IMR-90 (cell line): Measurements from ENCODE around the gene IZUMO4. TPM values are rescaled to one million over a fixed set of nuclear protein-coding genes. Genes with fewer than 3 reads are reported as not detected.
"Not testable (repeated sequence)": the region's sequence is repeated elsewhere in the genome, so short reads cannot be mapped to it uniquely, and the experiment has no call there.

Experiments
- ATAC-seq: fragments of 200-7000 bp; cut with Tn5 transposase; 2 replicates; pipeline ENCODE4 v1.9.1; 2020; ENCODE audit warnings: low read depth, mild to moderate bottlenecking, moderate library complexity
- BruUV-seq: library from RNA; stranded (reverse); fragments of 400-500 nt; replicated peaks from 2 replicates; lab custom pipeline; 2021; lab: Mats Ljungman, UMichigan
- CTCF ChIA-PET: fragments of 300-600 bp; formaldehyde crosslinking; extraction: SDS; loops from one replicate; lab custom pipeline; 2021; ENCODE audit warnings: antibody characterized with exemption; lab: Yijun Ruan, JAX
- POLR2A ChIA-PET: fragments of 300-600 bp; sonication (Branson Sonifier 250); formaldehyde crosslinking; loops from one replicate; lab custom pipeline; 2022; ENCODE audit warnings: antibody characterized with exemption; ENCODE audit not compliant: unreplicated experiment; lab: Charles Lee
- DNase-seq: peaks from one replicate; pipeline ENCODE4 v3.0.0; 2013
- H2AFZ ChIP-seq: replicated peaks from 2 replicates; pipeline ENCODE3; 2013; ENCODE audit warnings: low read length, mild to moderate bottlenecking; ENCODE audit not compliant: poor library complexity
- H2AK5ac ChIP-seq: 2 replicates; pipeline ENCODE4 v1.6.1; 2013; ENCODE audit warnings: low read depth, low read length, inconsistent platforms
- H2AK9ac ChIP-seq: replicated peaks from 2 replicates; pipeline ENCODE3; 2013; ENCODE audit warnings: mild to moderate bottlenecking, low read depth, low read length, moderate library complexity; ENCODE audit not compliant: poor library complexity
- H2BK120ac ChIP-seq: 2 replicates; pipeline ENCODE4 v1.6.1; 2013; ENCODE audit warnings: low read depth, low read length, inconsistent platforms
- H2BK15ac ChIP-seq: 3 replicates; pipeline ENCODE4 v1.6.1; 2013; ENCODE audit warnings: low read depth, low read length, inconsistent platforms
- H2BK20ac ChIP-seq: 2 replicates; pipeline ENCODE4 v1.6.1; 2013; ENCODE audit warnings: low read depth, mild to moderate bottlenecking, inconsistent platforms, low read length, moderate library complexity
- H2BK5ac ChIP-seq: 2 replicates; pipeline ENCODE4 v1.6.1; 2013; ENCODE audit warnings: mild to moderate bottlenecking, low read depth, low read length, inconsistent platforms; ENCODE audit not compliant: poor library complexity, severe bottlenecking
- H3K14ac ChIP-seq: replicated peaks from 2 replicates; pipeline ENCODE4 v1.6.1; 2013; ENCODE audit warnings: low read depth, low read length, inconsistent platforms
- H3K18ac ChIP-seq: 2 replicates; pipeline ENCODE4 v1.6.1; 2013; ENCODE audit warnings: low read depth, low read length, control low read depth
- H3K23ac ChIP-seq: 2 replicates; pipeline ENCODE4 v1.6.1; 2013; ENCODE audit warnings: low read depth, low read length, inconsistent platforms
- H3K27ac ChIP-seq: 2 replicates; pipeline ENCODE4 v1.5.1; 2013; ENCODE audit warnings: mild to moderate bottlenecking, control low read depth, low read length; ENCODE audit not compliant: insufficient read depth
- H3K27me3 ChIP-seq: 2 replicates; pipeline ENCODE4 v1.6.1; 2013; ENCODE audit warnings: low read length; ENCODE audit not compliant: control insufficient read depth, insufficient read depth
- H3K36me3 ChIP-seq: 2 replicates; pipeline ENCODE4 v1.6.1; 2013; ENCODE audit warnings: low read length, mixed read lengths; ENCODE audit not compliant: control insufficient read depth, insufficient read depth
- H3K4ac ChIP-seq: 2 replicates; pipeline ENCODE4 v1.6.1; 2013; ENCODE audit warnings: low read depth, low read length, inconsistent platforms
- H3K4me1 ChIP-seq: 2 replicates; pipeline ENCODE4 v1.6.1; 2013; ENCODE audit warnings: low read length, mixed read lengths; ENCODE audit not compliant: control insufficient read depth, insufficient read depth
- H3K4me2 ChIP-seq: 2 replicates; pipeline ENCODE4 v1.6.1; 2013; ENCODE audit warnings: low read depth, mild to moderate bottlenecking, control low read depth, low read length, moderate library complexity
- H3K4me3 ChIP-seq: 2 replicates; pipeline ENCODE4 v1.5.1; 2013; ENCODE audit warnings: low read depth, mild to moderate bottlenecking, control low read depth, low read length, moderate library complexity; ENCODE audit not compliant: insufficient read depth
- H3K56ac ChIP-seq: 2 replicates; pipeline ENCODE4 v1.6.1; 2013; ENCODE audit warnings: low read length, inconsistent platforms; ENCODE audit not compliant: insufficient read depth; ENCODE audit errors: extremely low read depth
- H3K79me1 ChIP-seq, 2 experiments: 2 replicates each; pipeline ENCODE4 v1.6.1; 2013; ENCODE audit warnings: low read length in 2 of 2, inconsistent platforms in 1 of 2, low read depth in 1 of 2
- H3K9ac ChIP-seq: 2 replicates; pipeline ENCODE4 v1.6.1; 2013; ENCODE audit warnings: low read depth, low read length, control low read depth
- H3K9me1 ChIP-seq: 2 replicates; pipeline ENCODE4 v1.6.1; 2013; ENCODE audit warnings: low read length, inconsistent platforms; ENCODE audit not compliant: insufficient read depth
- H3K9me3 ChIP-seq: 2 replicates; pipeline ENCODE4 v1.6.1; 2013; ENCODE audit warnings: low read length; ENCODE audit not compliant: control insufficient read depth, insufficient read depth
- H4K20me1 ChIP-seq: 2 replicates; pipeline ENCODE4 v1.6.1; 2013; ENCODE audit warnings: low read length, inconsistent platforms; ENCODE audit not compliant: insufficient read depth
- H4K5ac ChIP-seq: 2 replicates; pipeline ENCODE4 v1.6.1; 2013; ENCODE audit warnings: mild to moderate bottlenecking, low read depth, low read length, control low read depth
- H4K8ac ChIP-seq, 2 experiments: 2 replicates each; pipeline ENCODE4 v1.6.1; 2013; ENCODE audit warnings: low read depth in 2 of 2, low read length in 2 of 2, control low read depth in 1 of 2, inconsistent platforms in 1 of 2
- H4K91ac ChIP-seq: 2 replicates; pipeline ENCODE4 v1.6.1; 2013; ENCODE audit warnings: low read depth, low read length, inconsistent platforms; ENCODE audit not compliant: insufficient read depth
- CHD1 ChIP-seq: IDR thresholded peaks from 2 replicates; pipeline ENCODE4 v1.6.1; 2012; ENCODE audit warnings: low read depth, low read length, improper control_type of control experiment
- WGBS, 2 experiments: methylation state at CpG; one replicate each; pipeline versions ENCODE4 v1.1.5 to v1.1.7; 2013; ENCODE audit warnings: missing lambda C conversion rate in 2 of 2; ENCODE audit not compliant: insufficient read length in 1 of 2; ENCODE audit errors: extremely low coverage in 2 of 2; 5-methylcytosine and 5-hydroxymethylcytosine counted together
- dilution Hi-C: fragments of 300-500 bp; cut with HindIII; formaldehyde crosslinking; loops from one replicate; pipeline ENCODE4 v1.14.3; 2018; ENCODE audit warnings: low sequenced_read_pairs; ENCODE audit not compliant: unreplicated experiment
- in situ Hi-C: fragments of 300-500 bp; cut with MboI; formaldehyde crosslinking; loops from 3 replicates; pipeline ENCODE4 v1.14.3; 2019; ENCODE audit warnings: low sequenced_read_pairs, inconsistent platforms, mixed read lengths
- intact Hi-C: fragments of 100-400 bp; cut with micrococcal nuclease; formaldehyde crosslinking; loops from 2 replicates; pipeline ENCODE4 v1.10.0; 2022
- polyA plus RNA-seq, 3 experiments: library from polyadenylated mRNA; depleted of rRNA; stranded (reverse); fragments of >200 nt; gene quantifications; 2 replicates each; pipeline ENCODE4 v1.2.3, GENCODE V29; 2012; ENCODE audit warnings: low replicate concordance in 1 of 3
- total RNA-seq: library from RNA; depleted of rRNA; stranded (reverse); fragments of >200 nt; gene quantifications from 2 replicates; pipeline ENCODE4 v1.2.3, GENCODE V29; 2012

IZUMO4 gene
- total and polyA plus RNA-seq, 2 of the 4 experiments (the other 2 are of a cell fraction) = 0.72 to 2.8 TPM

GRCh38 chr19:2089727-2090053, 7.0 kb upstream of the IZUMO4 start:
- ATAC-seq = no peak
- ChIA-PET POLR2A (no interaction called here), CTCF (no interaction called here)
- Histone ChIP-seq H3K4me3 (no peak overlapping the region), H4K91ac (no peak overlapping the region), H3K9ac (no peak overlapping the region), H3K9me3 (no peaks in the 10 kb centered on the region), H3K23ac (no peak overlapping the region), H2BK15ac (no peak overlapping the region), H2AK9ac (peak overlapping the region; percentile 96), H4K5ac (no peak overlapping the region), H2AFZ (no peak overlapping the region), H2BK20ac (no peak overlapping the region), H3K4me1 (peaks cover 9% of the 10 kb centered on the region), H3K27me3 (no peaks in the 10 kb centered on the region), H3K4ac (no peak overlapping the region), H2BK5ac (no peak overlapping the region), H3K56ac (no peak overlapping the region), H2AK5ac (no peak overlapping the region), H3K36me3 (peaks cover 11% of the 10 kb centered on the region; the same call in 1 of the 2 replicates), H4K20me1 (peaks cover 26% of the 10 kb centered on the region), H3K14ac (no peak overlapping the region), H3K18ac (no peak overlapping the region), H3K4me2 (no peak overlapping the region), H2BK120ac (no peak overlapping the region), H3K27ac (no peak overlapping the region), H3K79me1 (peaks cover 26 to 83% of the 10 kb centered on the region in 2 experiments), H4K8ac (no peak overlapping the region), H3K9me1 (peaks cover 23% of the 10 kb centered on the region)
- no peak for TF ChIP-seq CHD1
- in situ Hi-C loops = no loop called here
- BruUV-seq = no TSS peak
- no CpG with 5 or more reads among the region's 2 CpGs for WGBS, 2 experiments
- no peak for DNase-seq
- dilution Hi-C loops = no loop called here
- intact Hi-C loops = no loop called here

DNA sequence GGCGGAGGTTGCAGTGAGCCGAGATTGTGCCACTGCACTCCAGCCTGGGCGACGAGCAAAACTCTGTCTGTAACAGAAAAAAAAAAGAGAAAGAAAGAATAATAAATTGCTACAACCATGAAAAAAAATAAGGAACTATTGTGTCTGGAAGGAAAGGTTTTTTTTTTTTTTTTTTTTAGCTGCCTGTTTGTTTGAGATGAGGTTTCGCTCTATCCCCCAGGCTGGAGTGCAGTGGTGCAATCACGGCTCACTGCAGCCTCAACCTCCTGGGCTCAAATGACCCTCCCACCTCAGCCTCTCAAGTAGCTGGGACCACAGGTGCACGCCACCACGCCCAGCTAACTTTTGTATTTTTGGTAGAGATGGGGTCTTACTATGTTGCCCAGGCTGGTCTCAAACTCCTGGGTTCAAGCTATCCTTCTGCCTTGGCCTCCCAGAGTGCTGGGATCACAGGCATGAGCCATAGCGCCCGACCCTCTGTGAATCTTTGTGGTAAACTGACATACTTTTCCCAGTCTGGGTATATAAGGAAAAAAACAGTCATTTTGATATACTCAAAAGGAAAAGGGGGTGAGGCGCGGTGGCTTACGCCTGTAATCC, 4.7 kb upstream of the IZUMO4 start:
- in situ Hi-C loops, H2BK120ac ChIP-seq, H3K56ac ChIP-seq, H3K23ac ChIP-seq, H3K36me3 ChIP-seq, H2BK20ac ChIP-seq, H3K4ac ChIP-seq, H2AK9ac ChIP-seq, H2BK5ac ChIP-seq, intact Hi-C loops, H4K91ac ChIP-seq, H3K4me3 ChIP-seq, H3K14ac ChIP-seq, H3K27me3 ChIP-seq, H4K8ac ChIP-seq, BruUV-seq, H3K27ac ChIP-seq, H3K18ac ChIP-seq, ATAC-seq, H3K9ac ChIP-seq, POLR2A ChIA-PET, CTCF ChIA-PET, H2AFZ ChIP-seq, H3K9me3 ChIP-seq, dilution Hi-C loops, H2BK15ac ChIP-seq, DNase-seq, H3K4me2 ChIP-seq, H4K5ac ChIP-seq, H2AK5ac ChIP-seq: not testable (repeated sequence)
- peaks cover 23% of the 10 kb centered on the region for H3K9me1 ChIP-seq
- peaks cover 11% of the 10 kb centered on the region for H3K4me1 ChIP-seq
- H3K79me1 ChIP-seq = peaks cover 27 to 76% of the 10 kb centered on the region in 2 experiments
- no CpG with 5 or more reads among the region's 13 CpGs for WGBS, 2 experiments
- peaks cover 12% of the 10 kb centered on the region for H4K20me1 ChIP-seq
